Neural crest cell (in vitro differentiated cells): ENCODE measurements around the gene RASGEF1B. TPM values are rescaled to one million over a fixed set of nuclear protein-coding genes. Genes with fewer than 3 reads are reported as not detected.

Experiments
- DNase-seq: peaks from one replicate; pipeline ENCODE4 v3.0.0; 2021; ENCODE audit warnings: low read depth, mixed read lengths, low spot score
- H3K27ac Mint-ChIP-seq: one replicate; pipeline ENCODE4 v1.8.0; 2021; ENCODE audit warnings: mild to moderate bottlenecking, mixed read lengths; ENCODE audit not compliant: unreplicated experiment
- H3K27me3 Mint-ChIP-seq: 2 replicates; pipeline ENCODE4 v1.8.0; 2021; ENCODE audit warnings: low read depth, mild to moderate bottlenecking, mixed read lengths
- H3K36me3 Mint-ChIP-seq: 2 replicates; pipeline ENCODE4 v1.8.0; 2021; ENCODE audit warnings: low read depth, mild to moderate bottlenecking, mixed read lengths
- H3K4me1 Mint-ChIP-seq: 2 replicates; pipeline ENCODE4 v1.8.0; 2021; ENCODE audit warnings: mixed read lengths
- H3K4me3 Mint-ChIP-seq: one replicate; pipeline ENCODE4 v1.8.0; 2021; ENCODE audit warnings: mild to moderate bottlenecking, mixed read lengths
- H3K9me3 Mint-ChIP-seq: 2 replicates; pipeline ENCODE4 v1.8.0; 2021; ENCODE audit warnings: mixed read lengths
- total RNA-seq: library from RNA; stranded (reverse); gene quantifications from 2 replicates; pipeline ENCODE4 v1.2.1, GENCODE V29; 2021
- TF ChIP-seq, protein P1 (sequence below): fragments of 200-600 bp; sonication (generic); conservative IDR thresholded peaks from 2 replicates; pipeline ENCODE4 v1.5.0; 2021; ENCODE audit warnings: antibody characterized with exemption, mild to moderate bottlenecking

The RASGEF1B gene
- total RNA-seq, 1 donor from 2014 or later = 1.7 TPM

DNA sequence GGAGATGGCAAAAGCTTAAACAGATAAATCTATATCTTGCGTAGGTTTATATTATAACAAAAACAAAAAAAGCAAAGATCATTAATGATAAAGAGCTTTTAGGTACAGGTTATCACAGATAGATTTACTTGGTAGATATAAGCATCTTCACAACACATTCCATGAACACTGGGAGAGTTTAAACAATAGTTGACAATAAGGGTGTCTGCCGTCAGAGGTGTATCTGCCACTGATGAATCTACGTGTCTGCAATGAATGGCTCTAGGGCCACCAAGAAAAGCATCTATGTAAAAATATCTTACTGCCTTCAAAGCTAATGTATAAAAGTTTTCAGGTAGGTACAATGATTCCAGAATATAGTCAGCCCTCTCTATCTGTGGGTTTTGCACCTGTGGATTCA is 43.7 kb downstream of the RASGEF1B start:
- H3K36me3 Mint-ChIP-seq = peaks cover 4% of the 10 kb centered on the region
- no peak overlapping the region for H3K27ac Mint-ChIP-seq
- DNase-seq = no peak
- no peak overlapping the region for H3K4me3 Mint-ChIP-seq
- peaks cover 3% of the 10 kb centered on the region for H3K9me3 Mint-ChIP-seq
- H3K27me3 Mint-ChIP-seq = no peaks in the 10 kb centered on the region
- TF ChIP-seq, protein P1, sequence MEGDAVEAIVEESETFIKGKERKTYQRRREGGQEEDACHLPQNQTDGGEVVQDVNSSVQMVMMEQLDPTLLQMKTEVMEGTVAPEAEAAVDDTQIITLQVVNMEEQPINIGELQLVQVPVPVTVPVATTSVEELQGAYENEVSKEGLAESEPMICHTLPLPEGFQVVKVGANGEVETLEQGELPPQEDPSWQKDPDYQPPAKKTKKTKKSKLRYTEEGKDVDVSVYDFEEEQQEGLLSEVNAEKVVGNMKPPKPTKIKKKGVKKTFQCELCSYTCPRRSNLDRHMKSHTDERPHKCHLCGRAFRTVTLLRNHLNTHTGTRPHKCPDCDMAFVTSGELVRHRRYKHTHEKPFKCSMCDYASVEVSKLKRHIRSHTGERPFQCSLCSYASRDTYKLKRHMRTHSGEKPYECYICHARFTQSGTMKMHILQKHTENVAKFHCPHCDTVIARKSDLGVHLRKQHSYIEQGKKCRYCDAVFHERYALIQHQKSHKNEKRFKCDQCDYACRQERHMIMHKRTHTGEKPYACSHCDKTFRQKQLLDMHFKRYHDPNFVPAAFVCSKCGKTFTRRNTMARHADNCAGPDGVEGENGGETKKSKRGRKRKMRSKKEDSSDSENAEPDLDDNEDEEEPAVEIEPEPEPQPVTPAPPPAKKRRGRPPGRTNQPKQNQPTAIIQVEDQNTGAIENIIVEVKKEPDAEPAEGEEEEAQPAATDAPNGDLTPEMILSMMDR = no peak
- peaks cover 46% of the 10 kb centered on the region for H3K4me1 Mint-ChIP-seq

DNA sequence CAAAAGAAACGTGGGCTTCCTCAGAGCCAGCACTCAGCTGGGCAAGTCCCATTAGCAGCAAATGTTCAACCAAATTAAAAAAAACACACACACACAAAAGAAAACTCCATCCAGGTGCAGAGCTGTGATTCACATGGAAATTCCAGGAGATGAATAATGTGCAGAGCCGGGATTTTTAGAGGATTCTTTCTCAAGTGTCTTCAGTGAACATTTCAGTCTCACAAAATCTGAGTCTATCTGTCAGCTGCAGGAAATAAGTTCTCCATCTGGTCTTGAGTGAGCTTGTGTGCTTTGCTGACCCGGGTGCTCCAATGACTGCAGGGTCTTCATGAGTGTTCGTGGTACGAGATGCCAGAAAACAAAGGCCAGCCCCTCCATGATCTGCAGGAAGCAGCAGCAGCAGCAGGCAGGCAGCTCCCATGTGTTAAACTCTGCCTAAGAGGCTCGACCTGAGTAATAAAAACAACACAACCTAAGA is 44.3 kb downstream of the RASGEF1B start:
- peak; percentile 4 for DNase-seq
- peaks cover 46% of the 10 kb centered on the region for H3K4me1 Mint-ChIP-seq

DNA sequence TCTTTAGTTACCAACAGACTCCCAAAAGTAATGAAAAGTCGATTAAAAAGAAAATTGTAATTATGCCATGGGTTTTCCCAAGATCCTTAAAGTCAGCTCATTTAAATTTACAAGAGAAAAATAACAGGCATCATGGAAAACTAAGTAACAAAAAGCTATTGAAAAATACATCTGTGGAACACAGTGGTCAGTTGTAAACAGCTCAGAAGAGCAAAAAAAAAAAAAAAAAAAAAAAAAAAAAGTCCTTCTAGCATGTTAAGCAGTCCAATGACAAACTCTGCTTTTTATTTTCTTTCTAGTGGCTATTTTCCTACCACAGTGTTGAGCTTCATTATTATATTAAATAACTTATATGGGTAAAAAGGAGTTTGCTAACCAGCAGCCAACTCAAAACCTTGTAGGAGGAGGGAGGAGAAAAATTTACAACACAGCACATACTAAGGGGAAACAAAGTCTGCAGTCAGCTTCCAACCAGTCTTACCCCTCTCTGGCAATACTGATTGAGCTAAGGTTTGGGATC is 44.9 kb downstream of the RASGEF1B start:
- no peak for DNase-seq
- no peaks in the 10 kb centered on the region for H3K27me3 Mint-ChIP-seq
- peaks cover 3% of the 10 kb centered on the region for H3K9me3 Mint-ChIP-seq
- no peak overlapping the region for H3K4me3 Mint-ChIP-seq
- H3K4me1 Mint-ChIP-seq = peaks cover 48% of the 10 kb centered on the region
- peak overlapping the region; percentile 95 for H3K27ac Mint-ChIP-seq
- H3K36me3 Mint-ChIP-seq = peaks cover 4% of the 10 kb centered on the region
- TF ChIP-seq, protein P1 = no peak

More for the DNA sequence above, 44.3 kb downstream of the RASGEF1B start:
- Mint-ChIP-seq H3K27me3 (no peaks in the 10 kb centered on the region), H3K36me3 (peaks cover 4% of the 10 kb centered on the region), H3K4me3 (peak overlapping the region; percentile 6), H3K9me3 (peaks cover 3% of the 10 kb centered on the region), H3K27ac (peak overlapping the region; percentile 95)
- TF ChIP-seq, protein P1 = no peak

DNA sequence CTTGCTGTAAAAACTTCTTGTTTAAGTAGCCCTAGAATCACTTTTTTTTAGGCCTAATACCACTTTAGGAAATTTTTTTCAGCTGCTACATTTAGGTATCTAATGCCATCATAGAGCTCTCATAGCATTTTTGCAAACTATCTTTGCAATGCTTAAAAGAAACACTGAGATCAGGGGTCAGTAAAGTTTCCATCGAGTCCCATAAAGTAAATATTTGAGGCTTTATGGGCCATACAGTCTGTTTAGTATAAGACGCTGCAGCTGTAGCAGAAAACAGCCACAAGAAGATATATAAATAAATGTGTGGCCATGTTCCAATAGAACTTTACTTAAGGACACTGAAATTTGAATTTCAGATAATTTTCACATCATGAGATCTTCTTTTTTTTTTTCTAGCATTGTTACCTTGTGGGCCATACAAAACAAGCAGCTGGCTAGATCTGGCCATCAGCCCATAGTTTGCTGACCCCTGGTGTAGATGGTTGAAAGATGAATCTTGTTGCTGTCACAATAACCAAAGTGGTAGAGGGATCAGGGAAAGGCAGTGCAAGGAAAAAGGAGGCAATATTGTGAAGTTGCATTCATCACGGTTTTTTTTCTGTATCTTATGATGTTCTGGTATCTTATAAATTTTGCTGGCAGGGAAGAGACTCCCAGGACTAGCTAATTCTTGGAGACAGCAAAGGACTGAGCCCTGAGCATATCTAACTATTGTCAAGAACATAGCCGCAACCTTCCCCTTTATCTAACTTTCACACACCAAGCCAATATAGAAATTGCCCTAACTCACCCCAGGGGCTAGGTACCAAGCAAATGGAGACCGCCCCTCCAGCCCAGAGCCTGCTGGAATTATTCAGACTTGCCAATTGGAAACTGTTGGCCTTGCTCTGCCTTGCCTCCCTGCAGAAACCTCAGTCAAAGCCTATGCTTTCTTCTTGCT is 46.6 kb downstream of the RASGEF1B start:
- H3K9me3 Mint-ChIP-seq = peaks cover 3% of the 10 kb centered on the region
- H3K36me3 Mint-ChIP-seq = peaks cover 4% of the 10 kb centered on the region
- no peak overlapping the region for H3K27ac Mint-ChIP-seq
- TF ChIP-seq, protein P1 = no peak
- peaks cover 50% of the 10 kb centered on the region for H3K4me1 Mint-ChIP-seq
- no peaks in the 10 kb centered on the region for H3K27me3 Mint-ChIP-seq
- no peak for DNase-seq
- H3K4me3 Mint-ChIP-seq = no peak overlapping the region

DNA sequence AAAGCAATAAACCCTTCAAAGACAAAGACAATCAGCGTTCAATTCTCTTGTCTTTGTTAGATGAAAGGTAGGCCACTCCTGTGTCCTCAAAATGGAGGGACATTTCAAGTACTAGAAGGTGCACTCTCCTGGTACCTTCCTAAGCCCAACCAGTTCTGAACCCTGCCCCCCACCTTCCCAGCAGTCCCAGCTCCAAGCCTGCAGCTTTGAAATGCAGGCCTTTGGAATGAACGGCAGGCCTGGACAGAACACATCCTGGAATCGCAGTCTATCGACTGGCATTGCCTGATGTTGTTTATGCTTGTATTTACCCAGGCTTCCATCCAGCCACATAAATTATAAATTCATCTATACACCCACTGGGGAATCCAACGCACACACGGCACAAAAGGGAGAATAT is 47.4 kb downstream of the RASGEF1B start:
- H3K4me3 Mint-ChIP-seq = no peak overlapping the region
- peaks cover 4% of the 10 kb centered on the region for H3K36me3 Mint-ChIP-seq
- H3K4me1 Mint-ChIP-seq = peaks cover 50% of the 10 kb centered on the region
- no peak overlapping the region for H3K27ac Mint-ChIP-seq
- H3K27me3 Mint-ChIP-seq = no peaks in the 10 kb centered on the region
- no peak for DNase-seq
- peaks cover 3% of the 10 kb centered on the region for H3K9me3 Mint-ChIP-seq
- TF ChIP-seq, protein P1 = no peak
